Thymus (tissue), 11 donors: ENCODE data around the gene MYMK. TPM values are rescaled to one million over a fixed set of nuclear protein-coding genes. Genes with fewer than 3 reads are reported as not detected.

Experiments used
- DNase-seq, 9 donors: peaks; one replicate each; pipeline ENCODE4 v3.0.0-alpha.2; 2013; ENCODE audit warnings: low spot score in 9 of 9, low read depth in 6 of 9, missing footprints in 1 of 9
- H3K27ac ChIP-seq, 2 donors: one replicate each; pipeline ENCODE4 v1.5.1; 2013; ENCODE audit warnings: control low read depth in 1 of 2, low read depth in 1 of 2, low read length in 1 of 2, mild to moderate bottlenecking in 1 of 2, moderate library complexity in 1 of 2
- H3K27me3 ChIP-seq, 2 donors: one replicate each; pipeline ENCODE4 v1.5.1; 2013; ENCODE audit warnings: low read length in 1 of 2; ENCODE audit not compliant: control insufficient read depth in 2 of 2, insufficient read depth in 1 of 2
- H3K36me3 ChIP-seq, 2 donors: one replicate each; pipeline ENCODE4 v1.5.1; 2013; ENCODE audit warnings: low read length in 1 of 2, mild to moderate bottlenecking in 1 of 2, moderate library complexity in 1 of 2; ENCODE audit not compliant: control insufficient read depth in 2 of 2, insufficient read depth in 2 of 2
- H3K4me1 ChIP-seq, 2 donors: one replicate each; pipeline ENCODE4 v1.5.1; 2013; ENCODE audit warnings: low read length in 2 of 2; ENCODE audit not compliant: control insufficient read depth in 2 of 2, insufficient read depth in 2 of 2
- H3K4me3 ChIP-seq, 2 donors: one replicate each; pipeline ENCODE4 v1.5.1; 2013; ENCODE audit warnings: low read length in 2 of 2, control low read depth in 1 of 2, mild to moderate bottlenecking in 1 of 2
- H3K9me3 ChIP-seq, 2 donors: one replicate each; pipeline ENCODE4 v1.5.1; 2013; ENCODE audit warnings: low read length in 1 of 2, mild to moderate bottlenecking in 1 of 2; ENCODE audit not compliant: control insufficient read depth in 2 of 2, insufficient read depth in 1 of 2
- WGBS: extraction: QIAGEN DNeasy Blood & Tissue Kit; methylation state at CpG from one replicate; pipeline ENCODE4 v1.1.7; 2013; 5-methylcytosine and 5-hydroxymethylcytosine counted together
- polyA plus RNA-seq: library from polyadenylated mRNA; stranded (reverse); fragments of 200-250 nt; gene quantifications from one replicate; pipeline ENCODE4 v1.2.3, GENCODE V29; 2013
- total RNA-seq: library from RNA; stranded (reverse); fragments of 120-200 nt; gene quantifications from one replicate; pipeline ENCODE4 v1.2.4, GENCODE V29; 2013
- donor health status: healthy.

MYMK gene
- total and polyA plus RNA-seq, 2 donors: 0.39 to 0.47 TPM

GRCh38 chr9:133518706-133519449 is 5.9 kb downstream of the MYMK start:
- Histone ChIP-seq H3K4me1 (peaks cover 3 to 31% of the 10 kb centered on the region in 2 donors), H3K4me3 (no peak overlapping the region), H3K27me3 (peaks cover 0 to 2% of the 10 kb centered on the region in 2 donors), H3K27ac (no peak overlapping the region), H3K36me3 (no peaks in the 10 kb centered on the region), H3K9me3 (peaks cover 0 to 3% of the 10 kb centered on the region in 2 donors)
- WGBS: 95% methylated on average over 27 of the region's 27 CpGs
- DNase-seq: no peak

- DNase-seq: no peak
- no peak overlapping the region for H3K27ac ChIP-seq
- no peak overlapping the region for H3K4me3 ChIP-seq
- peaks cover 3 to 37% of the 10 kb centered on the region in 2 donors for H3K4me1 ChIP-seq
- peaks cover 0 to 3% of the 10 kb centered on the region in 2 donors for H3K9me3 ChIP-seq
- WGBS: 95% methylated on average over 5 of the region's 5 CpGs
- H3K27me3 ChIP-seq: peaks cover 0 to 2% of the 10 kb centered on the region in 2 donors
- H3K36me3 ChIP-seq: no peaks in the 10 kb centered on the region
These were observed 6.6 kb downstream of the MYMK start for GRCh38 chr9:133518200-133518599.

- H3K4me1 ChIP-seq: peaks cover 1 to 37% of the 10 kb centered on the region in 2 donors
- H3K4me3 ChIP-seq: no peak overlapping the region
- H3K36me3 ChIP-seq: no peaks in the 10 kb centered on the region
- no peak overlapping the region for H3K27ac ChIP-seq
- H3K9me3 ChIP-seq: peaks cover 0 to 3% of the 10 kb centered on the region in 2 donors
- H3K27me3 ChIP-seq: peaks cover 0 to 2% of the 10 kb centered on the region in 2 donors
- no peak for DNase-seq
- 86% methylated on average over 8 of the region's 8 CpGs for WGBS
These were observed 7.0 kb downstream of the MYMK start for GRCh38 chr9:133517711-133518110.

- no peak overlapping the region for H3K4me3 ChIP-seq
These were observed 7.8 kb downstream of the MYMK start for GRCh38 chr9:133516961-133517350.

GRCh38 chr9:133516256-133516960 is 8.4 kb downstream of the MYMK start:
- H3K4me1 ChIP-seq: peaks cover 0 to 25% of the 10 kb centered on the region in 2 donors
- H3K27me3 ChIP-seq: peaks cover 0 to 2% of the 10 kb centered on the region in 2 donors
- DNase-seq: no peak
- H3K36me3 ChIP-seq: no peaks in the 10 kb centered on the region
- H3K9me3 ChIP-seq: peaks cover 0 to 3% of the 10 kb centered on the region in 2 donors
- H3K27ac ChIP-seq: no peak overlapping the region
- 93% methylated on average over 11 of the region's 11 CpGs for WGBS
- H3K4me3 ChIP-seq: no peak overlapping the region

More at GRCh38 chr9:133516961-133517350, 7.8 kb downstream of the MYMK start:
- Histone ChIP-seq H3K4me1 (peaks cover 0 to 29% of the 10 kb centered on the region in 2 donors), H3K9me3 (peaks cover 0 to 3% of the 10 kb centered on the region in 2 donors), H3K27me3 (peaks cover 0 to 2% of the 10 kb centered on the region in 2 donors), H3K36me3 (no peaks in the 10 kb centered on the region), H3K27ac (no peak overlapping the region)
- WGBS: 97% methylated on average over 9 of the region's 9 CpGs
- no peak for DNase-seq

GRCh38 chr9:133515615-133516255 is 9.0 kb downstream of the MYMK start:
- H3K27me3 ChIP-seq: peaks cover 0 to 2% of the 10 kb centered on the region in 2 donors
- peaks cover 0 to 25% of the 10 kb centered on the region in 2 donors for H3K4me1 ChIP-seq
- no peak overlapping the region for H3K27ac ChIP-seq
- no peak overlapping the region for H3K4me3 ChIP-seq
- no peak for DNase-seq
- H3K9me3 ChIP-seq: peaks cover 0 to 3% of the 10 kb centered on the region in 2 donors
- 97% methylated on average over 17 of the region's 17 CpGs for WGBS
- H3K36me3 ChIP-seq: no peaks in the 10 kb centered on the region

GRCh38 chr9:133515240-133515610 is 9.5 kb downstream of the MYMK start:
- Histone ChIP-seq H3K9me3 (peaks cover 0 to 3% of the 10 kb centered on the region in 2 donors), H3K36me3 (no peaks in the 10 kb centered on the region), H3K27me3 (peaks cover 0 to 2% of the 10 kb centered on the region in 2 donors), H3K4me1 (peaks cover 0 to 25% of the 10 kb centered on the region in 2 donors), H3K4me3 (no peak overlapping the region), H3K27ac (no peak overlapping the region)
- DNase-seq: no peak
- 96% methylated on average over 10 of the region's 10 CpGs for WGBS

GRCh38 chr9:133514460-133515239 is 10.1 kb downstream of the MYMK start:
- H3K36me3 ChIP-seq: no peaks in the 10 kb centered on the region
- 52% methylated on average over 14 of the region's 14 CpGs for WGBS
- H3K27ac ChIP-seq: no peak overlapping the region
- no peak overlapping the region for H3K4me3 ChIP-seq
- peak in 1 of 9 donors; percentile 40 for DNase-seq
- H3K4me1 ChIP-seq: peaks cover 0 to 29% of the 10 kb centered on the region in 2 donors
- H3K27me3 ChIP-seq: no peaks in the 10 kb centered on the region
- peaks cover 0 to 3% of the 10 kb centered on the region in 2 donors for H3K9me3 ChIP-seq
